Activated CD4-positive, alpha-beta T cell treated with anti-CD3 and anti-CD28 coated beads, Interleukin-2, amount 10 ng/mL, durations not matched to agents 7 days and 5 days (primary cell): ENCODE results near the gene KCNQ4. TPM values are rescaled to one million over a fixed set of nuclear protein-coding genes. Genes with fewer than 3 reads are reported as not detected.

Source experiments
- CTCF ChIA-PET: fragments of 350-600 bp; sonication (Branson Sonifier 250); formaldehyde crosslinking; loops from one replicate; lab custom pipeline; 2021; ENCODE audit warnings: antibody characterized with exemption; lab: Charles Lee
- POLR2A ChIA-PET: fragments of 350-600 bp; sonication (Branson Sonifier 250); formaldehyde crosslinking; loops from one replicate; lab custom pipeline; 2021; ENCODE audit warnings: antibody characterized with exemption; lab: Charles Lee
- DNase-seq: peaks from one replicate; pipeline ENCODE4 v3.0.0-alpha.2; 2020
- H3K27ac Mint-ChIP-seq: one replicate; pipeline ENCODE4 v1.8.0; 2021; ENCODE audit warnings: mild to moderate bottlenecking, moderate library complexity, mixed read lengths
- H3K27me3 Mint-ChIP-seq: one replicate; pipeline ENCODE4 v1.8.0; 2021; ENCODE audit warnings: mixed read lengths
- H3K36me3 Mint-ChIP-seq: one replicate; pipeline ENCODE4 v1.8.0; 2021; ENCODE audit warnings: low read depth, mixed read lengths
- H3K4me1 Mint-ChIP-seq: one replicate; pipeline ENCODE4 v1.8.0; 2021; ENCODE audit warnings: mixed read lengths
- H3K4me3 Mint-ChIP-seq: one replicate; pipeline ENCODE4 v1.8.0; 2021; ENCODE audit warnings: mild to moderate bottlenecking, moderate library complexity, mixed read lengths
- H3K9me3 Mint-ChIP-seq: one replicate; pipeline ENCODE4 v1.8.0; 2021; ENCODE audit warnings: mixed read lengths
- total RNA-seq, 2 experiments: library from RNA; stranded (reverse); gene quantifications; one replicate each; pipeline ENCODE4 v1.2.3, GENCODE V29; 2021

The KCNQ4 gene
- total RNA-seq, 2 experiments from 2014 or later: 0.23 to 0.52 TPM

GRCh38 chr1:40806240-40806639 is 22.7 kb downstream of the KCNQ4 start:
- peaks cover 32% of the 10 kb centered on the region for H3K4me1 Mint-ChIP-seq
- ChIA-PET CTCF (interaction anchor here (1.0 to 2.0 kb wide), 6 partner anchors 9 to 43 kb away, joined by 3 to 5 read pairs (median 3); no protein-coding TSS in a partner anchor), POLR2A (no interaction called here)
- no peaks in the 10 kb centered on the region for H3K36me3 Mint-ChIP-seq
- no peak overlapping the region for H3K27ac Mint-ChIP-seq
- H3K9me3 Mint-ChIP-seq: no peaks in the 10 kb centered on the region
- no peak overlapping the region for H3K4me3 Mint-ChIP-seq
- H3K27me3 Mint-ChIP-seq: no peaks in the 10 kb centered on the region
- no peak for DNase-seq

GRCh38 chr1:40806731-40807695 is 23.4 kb downstream of the KCNQ4 start:
- DNase-seq: no peak
- no peaks in the 10 kb centered on the region for H3K9me3 Mint-ChIP-seq
- H3K4me1 Mint-ChIP-seq: peaks cover 24% of the 10 kb centered on the region
- H3K27me3 Mint-ChIP-seq: no peaks in the 10 kb centered on the region
- POLR2A ChIA-PET: no interaction called here
- H3K27ac Mint-ChIP-seq: no peak overlapping the region
- CTCF ChIA-PET: interaction anchor here (1.1 to 1.3 kb wide), 2 partner anchors 14 to 19 kb away, joined by 3 to 4 read pairs; no protein-coding TSS in a partner anchor
- H3K36me3 Mint-ChIP-seq: no peaks in the 10 kb centered on the region
- no peak overlapping the region for H3K4me3 Mint-ChIP-seq

DNA sequence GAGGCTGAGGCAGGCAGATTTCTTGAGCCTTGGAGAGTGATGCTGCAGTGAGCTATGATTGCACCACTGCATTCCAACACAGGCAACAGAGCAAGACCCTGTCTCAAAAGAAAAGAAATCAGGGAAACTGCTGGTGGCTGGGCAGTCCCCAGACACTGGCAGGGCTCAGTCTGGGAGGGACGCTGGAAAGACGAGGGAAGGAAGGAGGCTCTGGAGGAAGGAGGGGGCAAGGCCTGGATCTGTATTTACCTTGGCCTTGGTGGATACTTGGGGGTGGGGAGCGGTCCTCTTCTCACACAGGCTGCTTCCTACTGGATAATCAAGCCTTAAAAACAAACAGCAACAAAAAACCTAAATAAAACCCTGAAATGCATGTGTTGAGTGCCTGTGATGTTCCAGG is 24.4 kb downstream of the KCNQ4 start:
- peaks cover 21% of the 10 kb centered on the region for H3K4me1 Mint-ChIP-seq
- H3K36me3 Mint-ChIP-seq: no peaks in the 10 kb centered on the region
- peak overlapping the region; percentile 63 for H3K27ac Mint-ChIP-seq
- ChIA-PET CTCF (interaction anchor here (1.5 to 1.9 kb wide), 2 partner anchors 12 to 19 kb away, joined by 5 to 6 read pairs; no protein-coding TSS in a partner anchor), POLR2A (interaction anchor here (0.5 kb wide), 1 partner anchor 383 kb away, joined by 3 read pairs; no protein-coding TSS in a partner anchor)
- no peak overlapping the region for H3K4me3 Mint-ChIP-seq
- no peak for DNase-seq
- no peaks in the 10 kb centered on the region for H3K9me3 Mint-ChIP-seq
- H3K27me3 Mint-ChIP-seq: no peaks in the 10 kb centered on the region

- H3K9me3 Mint-ChIP-seq: no peaks in the 10 kb centered on the region
- no peaks in the 10 kb centered on the region for H3K27me3 Mint-ChIP-seq
- POLR2A ChIA-PET: no interaction called here
- no peaks in the 10 kb centered on the region for H3K36me3 Mint-ChIP-seq
- no peak overlapping the region for H3K27ac Mint-ChIP-seq
- H3K4me1 Mint-ChIP-seq: peaks cover 21% of the 10 kb centered on the region
- CTCF ChIA-PET: interaction anchor here (0.7 to 1.9 kb wide), 6 partner anchors 11 to 42 kb away, joined by 3 to 6 read pairs (median 4); no protein-coding TSS in a partner anchor
- no peak overlapping the region for H3K4me3 Mint-ChIP-seq
- DNase-seq: no peak
Observed at GRCh38 chr1:40808444-40808843, 24.9 kb downstream of the KCNQ4 start.

GRCh38 chr1:40808909-40809308 is 25.3 kb downstream of the KCNQ4 start:
- ChIA-PET CTCF (interaction anchor here (0.7 to 1.9 kb wide), 7 partner anchors 11 to 42 kb away, joined by 3 to 6 read pairs (median 4); no protein-coding TSS in a partner anchor), POLR2A (no interaction called here)
- Mint-ChIP-seq H3K27me3 (no peaks in the 10 kb centered on the region), H3K9me3 (no peaks in the 10 kb centered on the region), H3K4me1 (peaks cover 21% of the 10 kb centered on the region), H3K27ac (peak overlapping the region; percentile 27), H3K36me3 (no peaks in the 10 kb centered on the region), H3K4me3 (no peak overlapping the region)
- no peak for DNase-seq

DNA sequence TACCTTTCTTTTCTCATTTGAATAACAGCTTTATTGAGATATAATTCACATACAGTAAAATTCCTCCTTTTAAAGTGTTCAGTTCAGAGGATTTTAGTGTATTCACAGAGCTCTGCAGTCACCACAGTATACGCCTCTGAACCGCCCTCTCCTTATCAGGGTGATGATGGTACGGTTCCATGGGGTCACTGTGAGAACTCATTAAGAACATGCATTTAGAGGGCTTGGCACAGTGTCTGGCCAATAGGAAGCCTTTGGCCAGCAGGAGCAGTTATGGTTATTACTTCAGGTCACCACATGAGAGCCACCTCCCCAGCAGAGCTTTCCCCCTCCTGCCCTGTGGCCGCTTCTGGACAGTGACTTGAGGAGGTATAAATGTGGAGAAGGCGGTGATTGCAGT is 27.3 kb downstream of the KCNQ4 start:
- ChIA-PET CTCF (interaction anchor here (0.9 kb wide), 1 partner anchor 119 kb away, joined by 4 read pairs; the partner anchor contains the start of gene NFYC), POLR2A (no interaction called here)
- no peak for DNase-seq
- H3K36me3 Mint-ChIP-seq: no peaks in the 10 kb centered on the region
- H3K27ac Mint-ChIP-seq: no peak overlapping the region
- H3K4me3 Mint-ChIP-seq: no peak overlapping the region
- H3K27me3 Mint-ChIP-seq: no peaks in the 10 kb centered on the region
- no peaks in the 10 kb centered on the region for H3K9me3 Mint-ChIP-seq
- peaks cover 21% of the 10 kb centered on the region for H3K4me1 Mint-ChIP-seq

- CTCF ChIA-PET: interaction anchor here (1.2 to 2.0 kb wide), 2 partner anchors 12 to 13 kb away, joined by 5 read pairs; no protein-coding TSS in a partner anchor
- DNase-seq: no peak
- H3K4me1 Mint-ChIP-seq: peaks cover 22% of the 10 kb centered on the region
- H3K27me3 Mint-ChIP-seq: peaks cover 8% of the 10 kb centered on the region
- H3K36me3 Mint-ChIP-seq: no peaks in the 10 kb centered on the region
- H3K4me3 Mint-ChIP-seq: no peak overlapping the region
- POLR2A ChIA-PET: no interaction called here
- H3K27ac Mint-ChIP-seq: no peak overlapping the region
- no peaks in the 10 kb centered on the region for H3K9me3 Mint-ChIP-seq
Observed at GRCh38 chr1:40815420-40815819, 31.8 kb downstream of the KCNQ4 start.

GRCh38 chr1:40817791-40818263 is 34.2 kb downstream of the KCNQ4 start:
- Mint-ChIP-seq H3K27me3 (peaks cover 8% of the 10 kb centered on the region), H3K9me3 (no peaks in the 10 kb centered on the region), H3K4me1 (peaks cover 19% of the 10 kb centered on the region), H3K27ac (peak overlapping the region; percentile 89), H3K36me3 (no peaks in the 10 kb centered on the region), H3K4me3 (peak overlapping the region; percentile 67)
- DNase-seq: no peak
- ChIA-PET POLR2A (no interaction called here), CTCF (interaction anchor here (0.5 to 1.3 kb wide), 3 partner anchors 15 to 118 kb away, joined by 3 to 6 read pairs (median 5); no protein-coding TSS in a partner anchor)

GRCh38 chr1:40818264-40818961 is 34.8 kb downstream of the KCNQ4 start:
- peak; percentile 90 for DNase-seq
- CTCF ChIA-PET: interaction anchor here (0.5 to 0.9 kb wide), 2 partner anchors 44 to 117 kb away, joined by 3 to 6 read pairs; no protein-coding TSS in a partner anchor
- POLR2A ChIA-PET: no interaction called here
- Mint-ChIP-seq H3K4me3 (peak overlapping the region; percentile 67), H3K36me3 (no peaks in the 10 kb centered on the region), H3K27me3 (peaks cover 8% of the 10 kb centered on the region), H3K27ac (peak overlapping the region; percentile 89), H3K4me1 (peaks cover 19% of the 10 kb centered on the region), H3K9me3 (no peaks in the 10 kb centered on the region)

- H3K27ac Mint-ChIP-seq: no peak overlapping the region
- H3K27me3 Mint-ChIP-seq: peaks cover 8% of the 10 kb centered on the region
- H3K9me3 Mint-ChIP-seq: no peaks in the 10 kb centered on the region
- no peaks in the 10 kb centered on the region for H3K36me3 Mint-ChIP-seq
- ChIA-PET CTCF (interaction anchor here (0.9 kb wide), 1 partner anchor 45 kb away, joined by 3 read pairs; no protein-coding TSS in a partner anchor), POLR2A (no interaction called here)
- no peak for DNase-seq
- peak overlapping the region; percentile 20 for H3K4me3 Mint-ChIP-seq
- H3K4me1 Mint-ChIP-seq: peaks cover 19% of the 10 kb centered on the region
Observed at GRCh38 chr1:40819101-40819500, 35.5 kb downstream of the KCNQ4 start.

GRCh38 chr1:40820251-40820797 is 36.7 kb downstream of the KCNQ4 start:
- Mint-ChIP-seq H3K27me3 (peaks cover 8% of the 10 kb centered on the region), H3K36me3 (no peaks in the 10 kb centered on the region), H3K4me1 (peaks cover 26% of the 10 kb centered on the region), H3K27ac (no peak overlapping the region), H3K9me3 (no peaks in the 10 kb centered on the region), H3K4me3 (no peak overlapping the region)
- CTCF ChIA-PET: interaction anchor here (0.8 to 1.1 kb wide), 6 partner anchors 8 to 34 kb away, joined by 3 to 5 read pairs (median 3); no protein-coding TSS in a partner anchor
- DNase-seq: no peak
- POLR2A ChIA-PET: no interaction called here
